Keratinocyte (primary cell): ENCODE data around the gene CMTR2. TPM values are rescaled to one million over a fixed set of nuclear protein-coding genes. Genes with fewer than 3 reads are reported as not detected.

ENCODE experiments used
- DNase-seq: peaks from one replicate; pipeline ENCODE4 v3.0.0-alpha.2; 2011; ENCODE audit warnings: low read depth, missing footprints, low spot score
- FAIRE-seq: peaks from 2 replicates; lab custom pipeline; 2011; peaks lifted over from hg19 to GRCh38; lab: Jason Lieb, UNC
- H2AFZ ChIP-seq: 2 replicates; pipeline ENCODE4 v1.6.0; 2012; ENCODE audit warnings: low read length, control low read depth, inconsistent platforms; ENCODE audit not compliant: control insufficient read depth
- H3K27ac ChIP-seq: 2 replicates; pipeline ENCODE4 v1.5.1; 2011; ENCODE audit warnings: low read length; ENCODE audit not compliant: control insufficient read depth, insufficient read depth
- H3K27me3 ChIP-seq: 3 replicates; pipeline ENCODE4 v1.6.0; 2011; ENCODE audit warnings: low read length; ENCODE audit not compliant: control insufficient read depth, insufficient read depth; ENCODE audit errors: extremely low read depth
- H3K36me3 ChIP-seq, 2 experiments: 2 replicates in 1 of 2; 3 replicates in 1 of 2; pipeline ENCODE4 v1.5.1; 2011; ENCODE audit warnings: low read length in 2 of 2, mild to moderate bottlenecking in 1 of 2; ENCODE audit not compliant: control insufficient read depth in 2 of 2, insufficient read depth in 2 of 2; ENCODE audit errors: extremely low read depth in 1 of 2
- H3K4me1 ChIP-seq: 3 replicates; pipeline ENCODE4 v1.5.1; 2011; ENCODE audit warnings: low read length; ENCODE audit not compliant: control insufficient read depth, insufficient read depth; ENCODE audit errors: extremely low read depth
- H3K4me2 ChIP-seq: 3 replicates; pipeline ENCODE4 v1.6.0; 2011; ENCODE audit warnings: low read depth, low read length; ENCODE audit not compliant: control insufficient read depth, insufficient read depth; ENCODE audit errors: extremely low read depth
- H3K4me3 ChIP-seq, 3 experiments: fragments of 200-600 bp in 1 of 3; sonication (generic) in 1 of 3; 2 replicates in 2 of 3; 3 replicates in 1 of 3; pipeline ENCODE4 v1.5.1; 2011 to 2016; ENCODE audit warnings: low read length in 3 of 3, mild to moderate bottlenecking in 3 of 3, control low read depth in 2 of 3, inconsistent platforms in 1 of 3, low read depth in 1 of 3, mixed read lengths in 1 of 3, mixed run types in 1 of 3, moderate library complexity in 1 of 3; ENCODE audit not compliant: control insufficient read depth in 2 of 3, insufficient read depth in 2 of 3; ENCODE audit errors: extremely low read depth in 1 of 3
- H3K79me2 ChIP-seq: 2 replicates; pipeline ENCODE4 v1.6.0; 2012; ENCODE audit warnings: low read length; ENCODE audit not compliant: control insufficient read depth, insufficient read depth
- H3K9ac ChIP-seq: 3 replicates; pipeline ENCODE4 v1.6.0; 2011; ENCODE audit warnings: low read length; ENCODE audit not compliant: control insufficient read depth, insufficient read depth; ENCODE audit errors: extremely low read depth
- H3K9me1 ChIP-seq: 3 replicates; pipeline ENCODE4 v1.6.0; 2011; ENCODE audit warnings: low read length; ENCODE audit not compliant: control insufficient read depth, insufficient read depth; ENCODE audit errors: extremely low read depth
- H3K9me3 ChIP-seq: 2 replicates; pipeline ENCODE4 v1.5.1; 2012; ENCODE audit warnings: low read depth, low read length; ENCODE audit not compliant: control insufficient read depth
- H4K20me1 ChIP-seq: 3 replicates; pipeline ENCODE4 v1.6.0; 2011; ENCODE audit warnings: low read length; ENCODE audit not compliant: control insufficient read depth, insufficient read depth; ENCODE audit errors: extremely low read depth
- EZH2 ChIP-seq: IDR thresholded peaks from one replicate; pipeline ENCODE4 v1.6.1; 2012; ENCODE audit warnings: inconsistent platforms, mild to moderate bottlenecking, low read length, moderate library complexity
- dilution Hi-C: fragments of 300-500 bp; cut with MboI; formaldehyde crosslinking; loops from one replicate; pipeline ENCODE4 v1.7.0; 2020; ENCODE audit warnings: low sequenced_read_pairs; ENCODE audit not compliant: extremely low pct_ligation_motif_present
- polyA plus RNA-seq, 5 experiments: library from polyadenylated mRNA; depleted of rRNA in 3 of 5; stranded (reverse) in 3 of 5; stranded (forward) in 1 of 5; unstranded in 1 of 5; fragments of >200 nt; gene quantifications; 1 replicate in 1 of 5; 2 replicates in 3 of 5; 3 replicates in 1 of 5; pipeline versions ENCODE4 v1.2.1 to v1.2.3, GENCODE V29; 2011 to 2012; ENCODE audit warnings: missing spikeins in 2 of 5, low read depth in 1 of 5, low replicate concordance in 1 of 5
- TF ChIP-seq, protein P1 (sequence below), 3 experiments: IDR thresholded peaks in 1 of 3; conservative IDR thresholded peaks in 1 of 3; optimal IDR thresholded peaks in 1 of 3; 2 replicates in 2 of 3; 3 replicates in 1 of 3; pipeline versions ENCODE3 to v1.5.1; 2011; ENCODE audit warnings: low read length in 3 of 3, mild to moderate bottlenecking in 3 of 3, moderate library complexity in 2 of 3, control low read depth in 1 of 3, inconsistent platforms in 1 of 3; ENCODE audit not compliant: insufficient read depth in 2 of 3; ENCODE audit errors: extremely low read depth in 1 of 3

The CMTR2 gene
- polyA plus RNA-seq, 1 donor (not counting 4 experiments of a cell fraction or from before 2014, with no cell fraction given): 37.9 TPM

DNA sequence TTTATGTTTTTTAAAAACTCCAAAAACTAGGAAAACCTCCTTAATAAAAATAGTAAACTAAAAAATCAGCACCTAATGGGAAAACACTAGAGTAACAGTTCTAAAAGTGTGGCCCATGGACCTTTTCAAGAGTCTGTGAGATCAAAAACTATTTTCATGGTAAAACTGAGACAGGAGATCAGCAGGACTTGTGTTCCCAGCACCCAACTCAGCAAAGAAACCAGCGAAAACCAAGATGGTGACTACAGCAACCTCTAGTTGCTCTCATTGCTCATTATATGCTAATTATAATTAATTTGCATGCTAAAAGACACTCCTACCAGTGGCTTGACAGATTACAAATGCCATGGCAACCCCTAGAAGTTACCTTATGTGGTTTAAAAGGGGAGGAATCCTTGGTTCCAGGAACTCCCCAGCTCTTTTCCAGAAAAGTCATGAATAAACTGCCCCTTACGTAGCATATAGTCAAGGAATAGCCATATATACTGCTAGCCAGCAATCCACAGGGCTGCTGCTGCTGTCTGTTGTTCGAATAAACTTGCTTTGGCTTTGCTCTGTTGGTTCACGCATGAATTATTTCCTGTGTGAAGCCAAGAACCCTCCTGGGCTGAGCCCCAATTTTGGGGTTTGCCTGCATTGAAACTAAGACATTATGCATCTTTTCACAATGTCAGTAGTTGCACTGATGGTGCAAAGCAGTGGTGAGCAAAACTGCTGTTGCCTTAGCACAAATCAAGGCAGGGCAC is 12.4 kb downstream of the CMTR2 start:
- Histone ChIP-seq H3K9me3 (no peaks in the 10 kb centered on the region), H3K4me3 (no peak overlapping the region), H2AFZ (no peak overlapping the region), H4K20me1 (no peaks in the 10 kb centered on the region), H3K9me1 (no peaks in the 10 kb centered on the region), H3K27ac (no peak overlapping the region), H3K79me2 (no peaks in the 10 kb centered on the region), H3K4me1 (peaks cover 4% of the 10 kb centered on the region), H3K9ac (no peak overlapping the region), H3K4me2 (no peak overlapping the region), H3K36me3 (no peaks in the 10 kb centered on the region), H3K27me3 (no peaks in the 10 kb centered on the region)
- DNase-seq (no peak), FAIRE-seq (no peak)
- TF ChIP-seq EZH2: no peak
- TF ChIP-seq, protein P1, sequence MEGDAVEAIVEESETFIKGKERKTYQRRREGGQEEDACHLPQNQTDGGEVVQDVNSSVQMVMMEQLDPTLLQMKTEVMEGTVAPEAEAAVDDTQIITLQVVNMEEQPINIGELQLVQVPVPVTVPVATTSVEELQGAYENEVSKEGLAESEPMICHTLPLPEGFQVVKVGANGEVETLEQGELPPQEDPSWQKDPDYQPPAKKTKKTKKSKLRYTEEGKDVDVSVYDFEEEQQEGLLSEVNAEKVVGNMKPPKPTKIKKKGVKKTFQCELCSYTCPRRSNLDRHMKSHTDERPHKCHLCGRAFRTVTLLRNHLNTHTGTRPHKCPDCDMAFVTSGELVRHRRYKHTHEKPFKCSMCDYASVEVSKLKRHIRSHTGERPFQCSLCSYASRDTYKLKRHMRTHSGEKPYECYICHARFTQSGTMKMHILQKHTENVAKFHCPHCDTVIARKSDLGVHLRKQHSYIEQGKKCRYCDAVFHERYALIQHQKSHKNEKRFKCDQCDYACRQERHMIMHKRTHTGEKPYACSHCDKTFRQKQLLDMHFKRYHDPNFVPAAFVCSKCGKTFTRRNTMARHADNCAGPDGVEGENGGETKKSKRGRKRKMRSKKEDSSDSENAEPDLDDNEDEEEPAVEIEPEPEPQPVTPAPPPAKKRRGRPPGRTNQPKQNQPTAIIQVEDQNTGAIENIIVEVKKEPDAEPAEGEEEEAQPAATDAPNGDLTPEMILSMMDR (optimal IDR thresholded peaks at IDR 0.05 in 1 of 3, IDR thresholded peaks at IDR 0.05 in 1 of 3, conservative IDR thresholded peaks at IDR 0.05 in 1 of 3; ENCODE audit: extremely low read depth in 1 of 3, insufficient read depth in 2 of 3, low read length in 3 of 3): no peak
- dilution Hi-C loops: no loop called here

DNA sequence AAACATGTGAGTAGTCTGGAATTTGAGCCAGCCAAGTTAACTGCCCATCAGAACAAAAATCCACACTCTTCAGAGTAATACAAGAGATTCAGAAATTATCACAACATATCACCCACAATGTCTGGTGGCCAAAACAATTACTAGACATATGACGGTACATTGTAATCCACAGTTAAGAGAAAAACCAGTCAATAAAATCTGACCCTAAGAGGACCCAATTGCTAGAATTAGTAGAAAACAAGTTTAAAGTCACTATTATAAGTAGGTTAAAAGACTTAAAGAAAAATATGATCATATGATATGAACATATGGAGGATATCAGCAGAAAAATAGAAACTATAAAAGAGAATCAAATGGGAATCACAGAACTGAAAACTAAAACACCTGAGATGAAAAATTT is 15.8 kb downstream of the CMTR2 start:
- dilution Hi-C loops: no loop called here
- Histone ChIP-seq H3K4me3 (no peak overlapping the region), H3K9ac (no peak overlapping the region), H3K27me3 (no peaks in the 10 kb centered on the region), H3K9me3 (no peaks in the 10 kb centered on the region), H3K79me2 (no peaks in the 10 kb centered on the region), H4K20me1 (no peaks in the 10 kb centered on the region), H3K4me2 (no peak overlapping the region), H3K9me1 (no peaks in the 10 kb centered on the region), H3K4me1 (peaks cover 4% of the 10 kb centered on the region), H2AFZ (no peak overlapping the region), H3K27ac (no peak overlapping the region), H3K36me3 (no peaks in the 10 kb centered on the region)
- no peak for DNase-seq
- TF ChIP-seq, protein P1 (optimal IDR thresholded peaks at IDR 0.05 in 1 of 3, IDR thresholded peaks at IDR 0.05 in 1 of 3, conservative IDR thresholded peaks at IDR 0.05 in 1 of 3; ENCODE audit: extremely low read depth in 1 of 3, insufficient read depth in 2 of 3, low read length in 3 of 3): no peak
- TF ChIP-seq EZH2: no peak
- no peak for FAIRE-seq
